Measurements from ENCODE around the gene FLT1.

DNA sequence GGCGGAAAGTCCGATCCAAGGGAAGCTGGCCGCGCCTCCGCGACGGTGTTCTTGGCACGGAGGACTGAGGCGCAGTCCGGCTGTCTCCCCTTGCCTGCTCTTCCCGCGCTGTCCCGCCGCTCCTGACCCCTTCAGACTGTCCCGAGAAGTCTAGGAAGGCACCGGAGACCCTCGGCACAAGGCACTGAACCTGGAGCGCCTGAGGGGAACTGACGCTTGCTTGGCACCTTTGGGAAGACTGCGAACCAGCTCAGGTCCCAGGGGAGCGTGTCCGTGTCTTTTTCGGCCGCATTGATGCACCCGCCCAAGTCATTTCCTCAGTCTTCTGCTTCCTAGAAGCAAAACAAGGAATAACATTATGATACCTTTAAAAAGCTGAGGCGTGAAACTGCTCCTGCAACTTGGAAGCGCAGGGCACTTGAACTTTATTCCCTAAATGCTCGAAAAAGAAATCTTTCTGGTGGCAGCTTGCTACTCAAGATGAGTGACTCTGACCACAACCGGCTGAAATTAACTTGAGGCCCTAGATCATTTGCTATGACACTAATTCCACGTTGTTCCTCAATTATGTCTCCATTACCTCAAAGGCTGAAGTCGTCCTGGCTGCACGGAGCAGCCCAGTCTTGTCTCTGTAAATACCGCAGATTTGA, 735 bp upstream of the FLT1 start:
- TF ChIP-seq, protein P1, sequence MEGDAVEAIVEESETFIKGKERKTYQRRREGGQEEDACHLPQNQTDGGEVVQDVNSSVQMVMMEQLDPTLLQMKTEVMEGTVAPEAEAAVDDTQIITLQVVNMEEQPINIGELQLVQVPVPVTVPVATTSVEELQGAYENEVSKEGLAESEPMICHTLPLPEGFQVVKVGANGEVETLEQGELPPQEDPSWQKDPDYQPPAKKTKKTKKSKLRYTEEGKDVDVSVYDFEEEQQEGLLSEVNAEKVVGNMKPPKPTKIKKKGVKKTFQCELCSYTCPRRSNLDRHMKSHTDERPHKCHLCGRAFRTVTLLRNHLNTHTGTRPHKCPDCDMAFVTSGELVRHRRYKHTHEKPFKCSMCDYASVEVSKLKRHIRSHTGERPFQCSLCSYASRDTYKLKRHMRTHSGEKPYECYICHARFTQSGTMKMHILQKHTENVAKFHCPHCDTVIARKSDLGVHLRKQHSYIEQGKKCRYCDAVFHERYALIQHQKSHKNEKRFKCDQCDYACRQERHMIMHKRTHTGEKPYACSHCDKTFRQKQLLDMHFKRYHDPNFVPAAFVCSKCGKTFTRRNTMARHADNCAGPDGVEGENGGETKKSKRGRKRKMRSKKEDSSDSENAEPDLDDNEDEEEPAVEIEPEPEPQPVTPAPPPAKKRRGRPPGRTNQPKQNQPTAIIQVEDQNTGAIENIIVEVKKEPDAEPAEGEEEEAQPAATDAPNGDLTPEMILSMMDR (optimal IDR thresholded peaks at IDR 0.05 in 1 of 3, IDR thresholded peaks at IDR 0.05 in 1 of 3, conservative IDR thresholded peaks at IDR 0.05 in 1 of 3; ENCODE audit: extremely low read depth in 1 of 3, insufficient read depth in 2 of 3, low read length in 3 of 3), result no peak
- TF ChIP-seq EZH2 (IDR thresholded peaks at IDR 0.05; ENCODE audit: low read length), result peak; percentile 88
